Stomach (tissue), 9 donors: ENCODE results near the gene BIN1. TPM values are rescaled to one million over a fixed set of nuclear protein-coding genes. Genes with fewer than 3 reads are reported as not detected.
A peak's percentile ranks its signal among the peaks of the same experiment; 100 is the strongest.

Experiments used
- DNase-seq, 2 donors: peaks; one replicate each; pipeline versions ENCODE4 v3.0.0 to v3.0.0-alpha.2; 2013 to 2019
- H3K27ac ChIP-seq, 5 donors: fragments of 200-600 bp in 4 of 5; sonication (generic) in 4 of 5; one replicate each; pipeline ENCODE4 v1.5.1; 2013 to 2019; ENCODE audit warnings: mild to moderate bottlenecking in 1 of 5, moderate library complexity in 1 of 5
- H3K27me3 ChIP-seq, 3 donors: fragments of 200-600 bp; sonication (generic); one replicate each; pipeline ENCODE4 v1.5.1; 2017 to 2019; ENCODE audit warnings: mixed run types in 1 of 3
- H3K36me3 ChIP-seq, 4 donors: fragments of 200-600 bp; sonication (generic); 1 replicate in 3 of 4; 2 replicates in 1 of 4; pipeline ENCODE4 v1.5.1; 2016 to 2019
- H3K4me1 ChIP-seq, 4 donors: fragments of 200-600 bp; sonication (generic); one replicate each; pipeline ENCODE4 v1.5.1; 2016 to 2019
- H3K4me3 ChIP-seq, 4 donors: fragments of 200-600 bp; sonication (generic) in 3 of 4; one replicate each; pipeline ENCODE4 v1.5.1; 2016 to 2019; ENCODE audit warnings: mild to moderate bottlenecking in 1 of 4
- H3K9me3 ChIP-seq, 4 donors: fragments of 200-600 bp; sonication (generic); one replicate each; pipeline ENCODE4 v1.5.1; 2016 to 2019
- CTCF ChIP-seq, 7 experiments: fragments of 450-650 bp in 4 of 7; fragments of 200-600 bp in 3 of 7; sonication (generic) in 3 of 7; IDR thresholded peaks; one replicate each; pipeline ENCODE4 v1.5.1; 2016 to 2019; ENCODE audit warnings: antibody characterized with exemption in 7 of 7, control low read depth in 2 of 7, mild to moderate bottlenecking in 1 of 7
- EP300 ChIP-seq: sonication (generic); formaldehyde crosslinking; IDR thresholded peaks from one replicate; pipeline ENCODE4 v1.6.1; 2017; ENCODE audit warnings: antibody characterized with exemption
- POLR2A ChIP-seq, 4 donors: fragments of 450-650 bp; IDR thresholded peaks; one replicate each; pipeline ENCODE4 v1.6.1; 2016; ENCODE audit warnings: antibody characterized with exemption in 4 of 4, control low read depth in 2 of 4, mild to moderate bottlenecking in 1 of 4, moderate library complexity in 1 of 4
- POLR2AphosphoS5 ChIP-seq, 3 donors: sonication (generic); formaldehyde crosslinking; IDR thresholded peaks; one replicate each; pipeline ENCODE4 v1.6.1; 2016; ENCODE audit warnings: antibody characterized with exemption in 3 of 3
- WGBS, 5 donors: extraction: QIAGEN DNeasy Blood & Tissue Kit in 3 of 5; methylation state at CpG; one replicate each; pipeline versions ENCODE4 v1.1.5 to v1.1.7; 2013 to 2018; 5-methylcytosine and 5-hydroxymethylcytosine counted together
- intact Hi-C: fragments of 100-400 bp; cut with DNase I; formaldehyde crosslinking; loops from one replicate; pipeline ENCODE4 v1.15.1; 2023; ENCODE audit warnings: low total_unique reads
- polyA plus RNA-seq, 3 donors: library from polyadenylated mRNA; stranded (reverse); fragments of 200-250 nt; gene quantifications; one replicate each; pipeline ENCODE4 v1.2.3, GENCODE V29; 2013
- total RNA-seq, 5 donors: library from RNA; depleted of rRNA; stranded (reverse); fragments of >200 nt; gene quantifications; one replicate each; pipeline versions ENCODE4 v1.1.0 to v1.2.3, GENCODE V29; 2014 to 2016
- donor health status: healthy with polysubstance abuse.
- donor health status: Bipolar disorder and iron deficiency.
- donor health status: healthy.

Gene BIN1
- total and polyA plus RNA-seq, 8 donors: 39.1 to 175 (median 47.8) TPM

GRCh38 chr2:127090281-127091120, 16.5 kb downstream of the BIN1 start:
- H3K4me3 ChIP-seq: no peak overlapping the region
- no peak overlapping the region for H3K27ac ChIP-seq
- WGBS, 5 donors: 67 to 79% (median 79%) methylated on average over 15 to 18 of the region's 18 CpGs
- H3K27me3 ChIP-seq: no peaks in the 10 kb centered on the region
- peaks cover 57 to 93% (median 74%) of the 10 kb centered on the region in 4 donors for H3K4me1 ChIP-seq
- TF ChIP-seq EP300 (no peak), POLR2AphosphoS5 (IDR thresholded peaks at IDR 0.05) (no peak), CTCF (IDR thresholded peaks at IDR 0.05) (no peak), POLR2A (IDR thresholded peaks at IDR 0.05) (no peak)
- intact Hi-C loops: no loop called here
- no peaks in the 10 kb centered on the region for H3K9me3 ChIP-seq
- H3K36me3 ChIP-seq: no peaks in the 10 kb centered on the region
- DNase-seq: no peak

GRCh38 chr2:127089478-127090235, 17.3 kb downstream of the BIN1 start:
- Histone ChIP-seq H3K36me3 (no peaks in the 10 kb centered on the region), H3K9me3 (no peaks in the 10 kb centered on the region), H3K27ac (no peak overlapping the region), H3K4me3 (no peak overlapping the region), H3K4me1 (peaks cover 57 to 93% (median 74%) of the 10 kb centered on the region in 4 donors), H3K27me3 (no peaks in the 10 kb centered on the region)
- intact Hi-C loops: no loop called here
- TF ChIP-seq POLR2A (IDR thresholded peaks at IDR 0.05) (no peak), EP300 (no peak), POLR2AphosphoS5 (IDR thresholded peaks at IDR 0.05) (no peak), CTCF (IDR thresholded peaks at IDR 0.05) (no peak)
- WGBS, 5 donors: 75 to 81% (median 79%) methylated on average over 8 to 10 of the region's 10 CpGs
- DNase-seq: no peak

- WGBS, 5 donors: 90 to 95% (median 91%) methylated on average over 6 of the region's 6 CpGs
- Histone ChIP-seq H3K4me3 (no peak overlapping the region), H3K27me3 (no peaks in the 10 kb centered on the region), H3K27ac (peak overlapping the region in 3 of 5 donors; percentile 87 to 92 (median 90)), H3K4me1 (peaks cover 57 to 93% (median 74%) of the 10 kb centered on the region in 4 donors), H3K36me3 (no peaks in the 10 kb centered on the region), H3K9me3 (no peaks in the 10 kb centered on the region)
- TF ChIP-seq EP300 (no peak), POLR2A (IDR thresholded peaks at IDR 0.05) (no peak), POLR2AphosphoS5 (IDR thresholded peaks at IDR 0.05) (no peak)
- intact Hi-C loops: no loop called here
- DNase-seq: no peak
Observed at GRCh38 chr2:127088706-127089105, 18.2 kb downstream of the BIN1 start.

- H3K27ac ChIP-seq: peak overlapping the region; percentile 27 to 92 (median 89)
- H3K27me3 ChIP-seq: no peaks in the 10 kb centered on the region
- TF ChIP-seq EP300 (no peak), POLR2A (IDR thresholded peaks at IDR 0.05) (no peak), CTCF (IDR thresholded peaks at IDR 0.05) (no peak), POLR2AphosphoS5 (IDR thresholded peaks at IDR 0.05) (no peak)
- no peak for DNase-seq
- WGBS, 5 donors: 44 to 76% (median 65%) methylated on average over 6 to 13 of the region's 13 CpGs
- H3K4me3 ChIP-seq: no peak overlapping the region
- no peaks in the 10 kb centered on the region for H3K9me3 ChIP-seq
- intact Hi-C loops: no loop called here
- no peaks in the 10 kb centered on the region for H3K36me3 ChIP-seq
- peaks cover 61 to 93% (median 74%) of the 10 kb centered on the region in 4 donors for H3K4me1 ChIP-seq
Observed at GRCh38 chr2:127087791-127088495, 19.0 kb downstream of the BIN1 start.
